ENCODE results near the gene GJD2. TPM values are rescaled to one million over a fixed set of nuclear protein-coding genes. Genes with fewer than 3 reads are reported as not detected.

GJD2 gene
- total RNA-seq, 1 experiment from 2014 or later, result not detected

DNA sequence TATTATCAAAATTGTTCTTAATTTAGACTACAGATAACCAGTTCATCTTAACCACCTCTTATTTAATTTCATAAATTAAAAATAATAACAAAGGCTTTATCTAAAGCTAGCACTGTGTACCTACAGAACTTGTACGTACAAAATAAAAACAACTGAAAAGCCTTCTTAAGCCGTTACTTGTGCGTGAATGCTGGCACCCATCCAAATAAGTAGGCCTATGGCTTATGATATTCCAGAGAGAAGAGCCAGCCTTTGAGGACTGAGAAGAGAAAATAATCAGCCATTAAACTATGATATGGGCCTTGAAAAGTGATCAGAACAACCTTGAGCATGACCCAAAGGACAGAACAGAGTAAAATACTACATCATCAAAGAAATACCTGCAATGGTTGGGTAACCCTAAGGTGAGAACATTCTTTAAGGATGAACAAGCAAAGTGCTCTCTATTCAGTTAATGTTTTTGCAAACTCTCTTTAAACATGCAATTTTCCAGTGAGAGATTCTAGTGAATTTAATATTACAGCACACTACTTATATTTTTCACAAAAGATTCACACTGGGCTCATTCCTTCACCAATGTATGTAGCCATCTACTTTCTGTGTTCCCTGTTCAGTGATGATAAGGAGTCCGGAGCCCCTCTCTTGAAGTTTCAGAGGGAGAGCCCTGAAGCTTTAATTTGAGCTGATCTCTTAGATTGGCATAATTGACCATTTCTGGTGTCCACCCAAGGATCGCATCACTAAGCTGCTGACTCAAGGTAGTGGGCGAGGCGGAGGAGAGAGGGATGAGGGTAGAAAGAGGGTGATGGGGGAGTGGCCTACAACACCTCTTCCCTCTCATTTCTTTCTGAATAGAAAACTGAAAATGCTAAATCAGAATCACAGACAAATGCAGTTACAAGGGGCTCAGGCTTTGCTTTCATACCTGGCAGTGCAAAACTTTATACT lies 48.3 kb upstream of the GJD2 start:
- Histone ChIP-seq H3T11ph (ENCODE audit: low read length) (no peak overlapping the region), H3K23ac (ENCODE audit: insufficient read length, low read depth, low read length) (no peak overlapping the region), H3K4me1 (ENCODE audit: insufficient read depth, low read length) (peaks cover 2% of the 10 kb centered on the region; the same call in 1 of the 2 replicates), H4K91ac (ENCODE audit: insufficient read length, low read depth, low read length) (no peak overlapping the region), H3K4ac (ENCODE audit: low read depth, low read length) (no peak overlapping the region), H2BK15ac (ENCODE audit: low read depth, low read length) (no peak overlapping the region), H2AFZ (ENCODE audit: low read length) (no peak overlapping the region), H4K8ac (replicated peaks; ENCODE audit: insufficient read length, low read depth, low read length) (no peak overlapping the region), H3K4me2 (ENCODE audit: insufficient read depth, insufficient read length, low read length) (no peak overlapping the region), H2BK120ac (ENCODE audit: low read depth, low read length, poor library complexity, severe bottlenecking) (no peak overlapping the region), H3K23me2 (ENCODE audit: insufficient read length, low read depth, low read length, poor library complexity, severe bottlenecking) (peaks cover 2% of the 10 kb centered on the region), H3K79me2 (ENCODE audit: insufficient read depth, low read length) (no peaks in the 10 kb centered on the region), H3K9ac (ENCODE audit: extremely low read depth, insufficient read length, low read length) (no peak overlapping the region), H2BK5ac (ENCODE audit: insufficient read length, low read length) (no peak overlapping the region), H3K27me3 (ENCODE audit: insufficient read depth, low read length) (no peaks in the 10 kb centered on the region), H4K5ac (ENCODE audit: insufficient read length, low read depth, low read length) (no peak overlapping the region), H2BK20ac (ENCODE audit: low read depth, low read length, poor library complexity, severe bottlenecking) (no peak overlapping the region), H4K20me1 (ENCODE audit: control insufficient read depth, insufficient read depth, insufficient read length) (no peaks in the 10 kb centered on the region), H3K14ac (ENCODE audit: insufficient read depth, low read length) (no peak overlapping the region), H3K27ac (ENCODE audit: insufficient read length, low read depth, low read length) (no peak overlapping the region), H3K56ac (ENCODE audit: insufficient read length, low read depth, low read length) (no peak overlapping the region), H2BK12ac (ENCODE audit: insufficient read length, low read depth, low read length) (no peak overlapping the region), H2AK5ac (ENCODE audit: insufficient read length, low read length) (no peak overlapping the region), H3K79me1 (ENCODE audit: insufficient read depth, low read depth, low read length, poor library complexity, severe bottlenecking) (no peaks in the 10 kb centered on the region), H3K9me3 (ENCODE audit: control insufficient read depth, low read depth, low read length) (no peaks in the 10 kb centered on the region), H3K18ac (ENCODE audit: insufficient read length, low read depth, low read length) (no peak overlapping the region)
- Mint-ChIP-seq H3K27ac (no peak overlapping the region), H3K27me3 (ENCODE audit: low read depth) (no peaks in the 10 kb centered on the region), H3K9me3 (peaks cover 6 to 10% of the 10 kb centered on the region in 2 experiments), H3K4me3 (no peak overlapping the region), H3K36me3 (ENCODE audit: insufficient read depth in 1 of 3, low read depth in 3 of 3) (peaks cover 0 to 10% (median 3%) of the 10 kb centered on the region in 3 experiments; a peak in 4 of 7 replicates), H3K4me1 (peaks cover 15 to 17% of the 10 kb centered on the region in 2 experiments)
- DNase-seq, result no peak
- TF ChIP-seq CTCF (conservative IDR thresholded peaks at IDR 0.05), result no peak
- no CpG with 5 or more reads among the region's 7 CpGs for WGBS (ENCODE audit: extremely low coverage, insufficient read length, low lambda C conversion rate)
